GM12878 (cell line): ENCODE measurements around the gene ANO6. TPM values are rescaled to one million over a fixed set of nuclear protein-coding genes. Genes with fewer than 3 reads are reported as not detected.

Experiments used
- ATAC-seq: fragments of 200-7000 bp; cut with Tn5 transposase; 3 replicates; pipeline ENCODE4 v1.9.1; 2020; ENCODE audit warnings: mild to moderate bottlenecking, moderate library complexity
- BruUV-seq: library from RNA; stranded (reverse); fragments of 400-500 nt; replicated peaks from 2 replicates; lab custom pipeline; 2021; lab: Mats Ljungman, UMichigan
- CTCF ChIA-PET: fragments of 300-600 bp; sonication (Branson Sonifier 250); formaldehyde crosslinking; extraction: SDS; loops from one replicate; lab custom pipeline; 2021; ENCODE audit warnings: inconsistent platforms; lab: Yijun Ruan, JAX
- POLR2A ChIA-PET: fragments of 350-600 bp; formaldehyde crosslinking; extraction: SDS; loops from one replicate; lab custom pipeline; 2021; ENCODE audit warnings: inconsistent platforms; lab: Charles Lee
- RAD21 ChIA-PET: fragments of 300-600 bp; sonication (Branson Sonifier 250); formaldehyde crosslinking; loops from one replicate; lab custom pipeline; 2023; ENCODE audit warnings: antibody characterized with exemption; ENCODE audit not compliant: unreplicated experiment; lab: Charles Lee
- SMC1A ChIA-PET: fragments of 300-600 bp; sonication (Branson Sonifier 250); formaldehyde crosslinking; loops from one replicate; lab custom pipeline; 2023; ENCODE audit not compliant: unreplicated experiment, uncharacterized antibody; lab: Charles Lee
- DNase-seq: peaks from one replicate; pipeline ENCODE4 v3.0.0-alpha.2; 2011; ENCODE audit warnings: low read depth, low spot score
- FAIRE-seq: peaks from 3 replicates; lab custom pipeline; 2011; peaks lifted over from hg19 to GRCh38; lab: Jason Lieb, UNC
- H2AFZ ChIP-seq: 2 replicates; pipeline ENCODE4 v1.6.0; 2011; ENCODE audit warnings: low read depth, low read length, control low read depth; ENCODE audit not compliant: control insufficient read depth
- H3K27ac ChIP-seq: 2 replicates; pipeline ENCODE4 v1.5.1; 2011; ENCODE audit warnings: control low read depth; ENCODE audit not compliant: control insufficient read depth, insufficient read depth
- H3K27me3 ChIP-seq, 2 experiments: replicated peaks in 1 of 2; 2 replicates each; pipeline versions ENCODE4 v1.6.0 to v1.6.1; 2011; ENCODE audit warnings: low read length in 1 of 2; ENCODE audit not compliant: control insufficient read depth in 2 of 2, insufficient read depth in 2 of 2
- H3K36me3 ChIP-seq, 2 experiments: 2 replicates each; pipeline ENCODE4 v1.5.1; 2011; ENCODE audit warnings: low read length in 1 of 2; ENCODE audit not compliant: control insufficient read depth in 2 of 2, insufficient read depth in 2 of 2
- H3K4me1 ChIP-seq: 2 replicates; pipeline ENCODE4 v1.6.1; 2011; ENCODE audit warnings: mild to moderate bottlenecking, low read length, moderate library complexity, mixed read lengths; ENCODE audit not compliant: control insufficient read depth, insufficient read depth
- H3K4me2 ChIP-seq: 2 replicates; pipeline ENCODE4 v1.6.0; 2011; ENCODE audit warnings: control low read depth; ENCODE audit not compliant: control insufficient read depth, insufficient read depth
- H3K4me3 ChIP-seq: fragments of 200-600 bp; sonication (generic); 2 replicates; pipeline ENCODE4 v1.5.1; 2016
- H3K79me2 ChIP-seq: 2 replicates; pipeline ENCODE4 v1.6.0; 2011; ENCODE audit warnings: low read length; ENCODE audit not compliant: control insufficient read depth, insufficient read depth
- H3K9ac ChIP-seq: 2 replicates; pipeline ENCODE4 v1.8.0; 2011; ENCODE audit warnings: low read length, control low read depth, mixed read lengths; ENCODE audit not compliant: control insufficient read depth, insufficient read depth
- H3K9me3 ChIP-seq: replicated peaks from 3 replicates; pipeline ENCODE4 v1.5.1; 2011; ENCODE audit warnings: mild to moderate bottlenecking, low read length; ENCODE audit not compliant: control insufficient read depth, insufficient read depth
- H4K20me1 ChIP-seq: 2 replicates; pipeline ENCODE4 v1.6.0; 2011; ENCODE audit not compliant: control insufficient read depth, insufficient read depth
- BMI1 ChIP-seq: fragments of 450-650 bp; IDR thresholded peaks from 2 replicates; pipeline ENCODE4 v1.6.1; 2016; ENCODE audit warnings: mild to moderate bottlenecking, moderate library complexity, borderline replicate concordance
- CBFB ChIP-seq: IDR thresholded peaks from 2 replicates; pipeline ENCODE4 v1.6.1; 2016; ENCODE audit warnings: antibody characterized with exemption, low read depth
- CEBPZ ChIP-seq: fragments of 150-350 bp; IDR thresholded peaks from 2 replicates; pipeline ENCODE4 v1.6.1; 2016; ENCODE audit warnings: low read depth, low read length
- E2F4 ChIP-seq: IDR thresholded peaks from 2 replicates; pipeline ENCODE4 v1.6.1; 2012; ENCODE audit warnings: low read depth, low read length, improper control_type of control experiment
- HSF1 ChIP-seq: fragments of 150-350 bp; IDR thresholded peaks from 2 replicates; pipeline ENCODE4 v1.6.1; 2014; ENCODE audit warnings: mild to moderate bottlenecking, low read depth, low read length
- RAD21 ChIP-seq: IDR thresholded peaks from 2 replicates; pipeline ENCODE4 v1.6.1; 2011; ENCODE audit warnings: mild to moderate bottlenecking, low read depth, low read length, moderate library complexity; ENCODE audit not compliant: insufficient read depth
- WGBS: methylation state at CpG from one replicate; pipeline ENCODE4 v1.1.6; 2016; ENCODE audit warnings: low lambda C conversion rate; ENCODE audit not compliant: insufficient replicate concordance, insufficient coverage; ENCODE audit errors: missing lambda C conversion rate; 5-methylcytosine and 5-hydroxymethylcytosine counted together
- in situ Hi-C: fragments of 300-500 bp; cut with MboI; formaldehyde crosslinking; loops from 9 replicates; pipeline ENCODE4 v1.14.3; 2018; ENCODE audit warnings: mixed read lengths
- intact Hi-C: fragments of 100-400 bp; cut with micrococcal nuclease; formaldehyde crosslinking; loops from one replicate; pipeline ENCODE4 v1.14.2; 2022; ENCODE audit not compliant: unreplicated experiment
- polyA plus RNA-seq, 11 experiments: library from polyadenylated mRNA; depleted of rRNA in 4 of 11; unstranded in 6 of 11; stranded (reverse) in 5 of 11; fragments of >200 nt; fragmentation: Nextera tagmentation in 4 of 11; fragmentation: Illumina TruSeq in 1 of 11; extraction: Ambion mirVana in 4 of 11; extraction: Trizol in 1 of 11; gene quantifications; 1 replicate in 1 of 11; 2 replicates in 10 of 11; pipeline versions ENCODE4 v1.2.1 to v1.2.3, GENCODE V29; 2011 to 2016; ENCODE audit warnings: inconsistent platforms in 2 of 11, missing spikeins in 2 of 11, low read depth in 1 of 11
- total RNA-seq, 4 experiments: library from RNA; depleted of rRNA in 3 of 4; stranded (reverse); fragments of >200 nt in 3 of 4; fragmentation: Illumina TruSeq in 1 of 4; extraction: Trizol in 1 of 4; gene quantifications; 2 replicates each; pipeline versions ENCODE4 v1.2.1 to v1.2.3, GENCODE V29; 2013 to 2021

Gene ANO6
- total and polyA plus RNA-seq, 10 of the 15 experiments (the other 5 are each of a cell fraction or from before 2014, with no cell fraction given), result 4.6 to 30.3 (median 26.0) TPM

- H3K4me2 ChIP-seq, result no peak overlapping the region
- TF ChIP-seq CEBPZ (no peak), BMI1 (no peak), HSF1 (no peak), RAD21 (no peak), CBFB (no peak), E2F4 (no peak)
- TF ChIP-seq, all 136 proteins: peak for 0
- in situ Hi-C loops (no loop called here), intact Hi-C loops (loop anchor here (10.0 kb wide), 1 partner anchor 154 kb away; no protein-coding TSS in a partner anchor)
- POLR2A ChIA-PET, result no interaction called here
- H3K79me2 ChIP-seq, result no peaks in the 10 kb centered on the region
- H3K9me3 ChIP-seq, result no peaks in the 10 kb centered on the region; the same call in 2 of the 3 replicates
- 100% methylated on average over 1 of the region's 1 CpG for WGBS
- DNase-seq, result no peak
- no peaks in the 10 kb centered on the region for H3K36me3 ChIP-seq
- no peak overlapping the region for H3K4me3 ChIP-seq
- no peaks in the 10 kb centered on the region for H4K20me1 ChIP-seq
- FAIRE-seq, result no peak
- SMC1A ChIA-PET, result no interaction called here
- RAD21 ChIA-PET, result no interaction called here
- CTCF ChIA-PET, result no interaction called here
- no peak overlapping the region for H3K9ac ChIP-seq
- no peaks in the 10 kb centered on the region for H3K27me3 ChIP-seq
- BruUV-seq, result no TSS peak
- H3K4me1 ChIP-seq, result no peaks in the 10 kb centered on the region
- H3K27ac ChIP-seq, result no peak overlapping the region
- no peak overlapping the region for H2AFZ ChIP-seq
- no peak for ATAC-seq
These were observed 113.3 kb downstream of the ANO6 start for GRCh38 chr12:45329238-45329637.
